PC-9 (cell line): ENCODE measurements around the gene HK2. TPM values are rescaled to one million over a fixed set of nuclear protein-coding genes. Genes with fewer than 3 reads are reported as not detected.

Experiments
- BruUV-seq: library from RNA; stranded (reverse); fragments of 400-500 nt; replicated peaks from 2 replicates; lab custom pipeline; 2021; lab: Mats Ljungman, UMichigan
- CTCF ChIA-PET: fragments of 300-600 bp; sonication (Branson Sonifier 250); formaldehyde crosslinking; loops from one replicate; lab custom pipeline; 2022; ENCODE audit warnings: antibody characterized with exemption; lab: Charles Lee
- POLR2A ChIA-PET: fragments of 300-600 bp; sonication (Branson Sonifier 250); formaldehyde crosslinking; loops from one replicate; lab custom pipeline; 2022; ENCODE audit warnings: antibody characterized with exemption; ENCODE audit not compliant: unreplicated experiment; lab: Charles Lee
- DNase-seq, 2 experiments: peaks; one replicate each; pipeline versions ENCODE4 v3.0.0 to v3.0.0-alpha.2; 2015 to 2022; ENCODE audit warnings: mixed read lengths in 1 of 2
- H2AFZ ChIP-seq: fragments of 200-600 bp; sonication (generic); 2 replicates; pipeline ENCODE4 v1.8.1; 2017; ENCODE audit warnings: antibody characterized with exemption
- H3F3A ChIP-seq: fragments of 200-600 bp; sonication (generic); 2 replicates; pipeline ENCODE4 v1.8.1; 2017; ENCODE audit warnings: antibody characterized with exemption, mild to moderate bottlenecking, low read depth; ENCODE audit not compliant: insufficient read depth
- H3K27ac ChIP-seq: fragments of 200-600 bp; sonication (generic); 2 replicates; pipeline ENCODE4 v1.6.1; 2016; ENCODE audit warnings: mixed run types
- H3K27me3 ChIP-seq: fragments of 200-600 bp; sonication (generic); 2 replicates; pipeline ENCODE4 v1.6.1; 2016; ENCODE audit warnings: low read depth, mixed run types; ENCODE audit not compliant: insufficient read depth
- H3K36me3 ChIP-seq: fragments of 200-600 bp; sonication (generic); 2 replicates; pipeline ENCODE4 v1.6.1; 2016; ENCODE audit warnings: low read depth, mixed run types
- H3K4me1 ChIP-seq: fragments of 200-600 bp; sonication (generic); replicated peaks from 2 replicates; pipeline ENCODE4 v1.6.1; 2016; ENCODE audit warnings: mixed run types; ENCODE audit not compliant: insufficient read depth
- H3K4me2 ChIP-seq: fragments of 200-600 bp; sonication (generic); 2 replicates; pipeline ENCODE4 v1.6.1; 2017; ENCODE audit warnings: mixed run types
- H3K4me3 ChIP-seq: fragments of 200-600 bp; sonication (generic); 2 replicates; pipeline ENCODE4 v1.6.1; 2016; ENCODE audit warnings: mixed run types
- H3K79me2 ChIP-seq: fragments of 200-600 bp; sonication (generic); 2 replicates; pipeline ENCODE4 v1.6.1; 2017; ENCODE audit warnings: low read depth, mixed run types
- H3K9me2 ChIP-seq: fragments of 200-600 bp; sonication (generic); 2 replicates; pipeline ENCODE4 v1.8.1; 2017; ENCODE audit warnings: mild to moderate bottlenecking; ENCODE audit not compliant: insufficient read depth
- H3K9me3 ChIP-seq: fragments of 200-600 bp; sonication (generic); 2 replicates; pipeline ENCODE4 v1.8.1; 2016; ENCODE audit warnings: low read depth; ENCODE audit not compliant: insufficient read depth
- H4K20me1 ChIP-seq: fragments of 200-600 bp; sonication (generic); 2 replicates; pipeline ENCODE4 v1.8.1; 2017; ENCODE audit not compliant: insufficient read depth
- CTCF ChIP-seq: fragments of 200-600 bp; sonication (generic); conservative IDR thresholded peaks from 2 replicates; pipeline ENCODE4 v1.6.1; 2017; ENCODE audit warnings: mixed run types, antibody characterized with exemption, mild to moderate bottlenecking, moderate library complexity
- EZH2 ChIP-seq: fragments of 200-600 bp; sonication (generic); IDR thresholded peaks from 2 replicates; pipeline ENCODE4 v1.8.0; 2017; ENCODE audit warnings: antibody characterized with exemption, low read depth
- intact Hi-C: fragments of 100-400 bp; cut with micrococcal nuclease; formaldehyde crosslinking; loops from one replicate; pipeline ENCODE4 v1.10.0; 2022; ENCODE audit not compliant: unreplicated experiment
- total RNA-seq: library from RNA; stranded (reverse); gene quantifications from 2 replicates; pipeline ENCODE4 v1.2.3, GENCODE V29; 2021

Gene HK2
- total RNA-seq, 1 experiment from 2014 or later: 7.8 TPM

GRCh38 chr2:74880054-74880728, 46.3 kb downstream of the HK2 start:
- intact Hi-C loops: no loop called here
- no TSS peak for BruUV-seq
- POLR2A ChIA-PET: no interaction called here
- TF ChIP-seq EZH2 (no peak), CTCF (no peak)
- no peak overlapping the region for H3K27ac ChIP-seq
- no peak for DNase-seq
- H3F3A ChIP-seq: peaks cover 6% of the 10 kb centered on the region; the same call in 1 of the 2 replicates
- H3K4me3 ChIP-seq: no peak overlapping the region
- peaks cover 53% of the 10 kb centered on the region for H3K36me3 ChIP-seq
- H3K27me3 ChIP-seq: no peaks in the 10 kb centered on the region
- H3K9me3 ChIP-seq: no peaks in the 10 kb centered on the region
- CTCF ChIA-PET: no interaction called here
- no peaks in the 10 kb centered on the region for H4K20me1 ChIP-seq
- H3K79me2 ChIP-seq: no peaks in the 10 kb centered on the region
- H2AFZ ChIP-seq: no peak overlapping the region
- no peak overlapping the region for H3K4me2 ChIP-seq
- no peaks in the 10 kb centered on the region for H3K9me2 ChIP-seq
- H3K4me1 ChIP-seq: no peaks in the 10 kb centered on the region

GRCh38 chr2:74881176-74881575, 47.2 kb downstream of the HK2 start:
- TF ChIP-seq CTCF: no peak
- no peak for TF ChIP-seq EZH2
- CTCF ChIA-PET: no interaction called here
- BruUV-seq: no TSS peak
- POLR2A ChIA-PET: no interaction called here
- Histone ChIP-seq H2AFZ (no peak overlapping the region), H4K20me1 (no peaks in the 10 kb centered on the region), H3K4me3 (no peak overlapping the region), H3K36me3 (peaks cover 51% of the 10 kb centered on the region), H3K27ac (no peak overlapping the region), H3F3A (no peaks in the 10 kb centered on the region), H3K27me3 (no peaks in the 10 kb centered on the region), H3K4me2 (no peak overlapping the region), H3K4me1 (no peaks in the 10 kb centered on the region), H3K79me2 (no peaks in the 10 kb centered on the region), H3K9me3 (no peaks in the 10 kb centered on the region), H3K9me2 (no peaks in the 10 kb centered on the region)
- intact Hi-C loops: no loop called here
- no peak for DNase-seq

GRCh38 chr2:74881626-74882298, 47.8 kb downstream of the HK2 start:
- H3K9me2 ChIP-seq: no peaks in the 10 kb centered on the region

More at GRCh38 chr2:74881626-74882298, 47.8 kb downstream of the HK2 start:
- H3K9me3 ChIP-seq: no peaks in the 10 kb centered on the region
- H4K20me1 ChIP-seq: no peaks in the 10 kb centered on the region
- intact Hi-C loops: no loop called here
- no peaks in the 10 kb centered on the region for H3K79me2 ChIP-seq
- H3K4me2 ChIP-seq: no peak overlapping the region
- DNase-seq: no peak
- no peak overlapping the region for H3K4me3 ChIP-seq
- BruUV-seq: no TSS peak
- no peak for TF ChIP-seq EZH2
- TF ChIP-seq CTCF: no peak
- H3K27me3 ChIP-seq: no peaks in the 10 kb centered on the region
- no peaks in the 10 kb centered on the region for H3K4me1 ChIP-seq
- H2AFZ ChIP-seq: no peak overlapping the region
- H3K27ac ChIP-seq: no peak overlapping the region
- peaks cover 50% of the 10 kb centered on the region for H3K36me3 ChIP-seq
- CTCF ChIA-PET: no interaction called here
- POLR2A ChIA-PET: no interaction called here
- peaks cover 3% of the 10 kb centered on the region; the same call in 1 of the 2 replicates for H3F3A ChIP-seq
